NCI-H2029 treated with DMSO at 0.1 percent for 48 hours (cell line): ENCODE data around the gene PAX5.

Source experiments
- DNase-seq: peaks from one replicate; lab custom pipeline; 2025; lab: John Stamatoyannopoulos, UW

PAX5 gene

GRCh38 chr9:36803961-36804360 is 230.1 kb downstream of the PAX5 start:
- DNase-seq, result no peak

GRCh38 chr9:36802201-36802920 is 231.7 kb downstream of the PAX5 start:
- DNase-seq, result no peak

- no peak for DNase-seq
Measured at GRCh38 chr9:36800455-36800854, 233.6 kb downstream of the PAX5 start.

GRCh38 chr9:36798350-36799065 is 235.6 kb downstream of the PAX5 start:
- no peak for DNase-seq

- DNase-seq, result no peak
Measured at GRCh38 chr9:36797471-36798220, 236.4 kb downstream of the PAX5 start.

GRCh38 chr9:36796671-36797419 is 237.2 kb downstream of the PAX5 start:
- DNase-seq, result no peak

GRCh38 chr9:36794461-36794860 is 239.6 kb downstream of the PAX5 start:
- no peak for DNase-seq

- DNase-seq, result peak; percentile 34
Measured at GRCh38 chr9:36793277-36793676, 240.8 kb downstream of the PAX5 start.

GRCh38 chr9:36791222-36791950 is 242.7 kb downstream of the PAX5 start:
- no peak for DNase-seq

- no peak for DNase-seq
Measured at GRCh38 chr9:36789886-36790285, 244.2 kb downstream of the PAX5 start.

GRCh38 chr9:36788534-36788933 is 245.5 kb downstream of the PAX5 start:
- no peak for DNase-seq

GRCh38 chr9:36787709-36788108 is 246.4 kb downstream of the PAX5 start:
- no peak for DNase-seq
